K562 (cell line): ENCODE results near the gene PDE2A. TPM values are rescaled to one million over a fixed set of nuclear protein-coding genes. Genes with fewer than 3 reads are reported as not detected.
A peak's percentile ranks its signal among the peaks of the same experiment; 100 is the strongest.

ENCODE experiments used
- ATAC-seq: fragments of 200-7000 bp; cut with Tn5 transposase; 3 replicates; pipeline ENCODE4 v1.9.1; 2020; ENCODE audit warnings: moderate library complexity
- BruUV-seq: library from RNA; stranded (reverse); fragments of 400-500 nt; replicated peaks from 2 replicates; lab custom pipeline; 2021; lab: Mats Ljungman, UMichigan
- CTCF ChIA-PET: fragments of 300-600 bp; formaldehyde crosslinking; extraction: SDS; loops from one replicate; lab custom pipeline; 2021; ENCODE audit warnings: low intra/inter-chr PET ratio; lab: Yijun Ruan, JAX
- POLR2A ChIA-PET: fragments of 300-600, 350-650 bp; sonication (Branson Sonifier 250); formaldehyde crosslinking; extraction: SDS; loops from one replicate; lab custom pipeline; 2021; ENCODE audit warnings: antibody characterized with exemption, inconsistent platforms; lab: Yijun Ruan, JAX
- DNase-seq, 4 experiments: peaks; one replicate each; pipeline versions ENCODE4 v3.0.0 to v3.0.0-alpha.2; 2011 to 2018; ENCODE audit warnings: low spot score in 3 of 4, mixed read lengths in 3 of 4; ENCODE audit errors: extremely low read depth in 1 of 4
- FAIRE-seq: peaks from 2 replicates; lab custom pipeline; 2011; peaks lifted over from hg19 to GRCh38; lab: Jason Lieb, UNC
- H2AFZ ChIP-seq: 2 replicates; pipeline ENCODE4 v1.6.0; 2011; ENCODE audit warnings: low read depth, low read length, control low read depth, inconsistent platforms
- H3K27ac ChIP-seq: fragments of 200-600 bp; 3 replicates; pipeline ENCODE4 v1.8.0; 2011; ENCODE audit warnings: low read depth, mild to moderate bottlenecking, control low read depth, inconsistent platforms, low read length, moderate library complexity, mixed read lengths; ENCODE audit errors: extremely low read depth
- H3K27me3 ChIP-seq, 2 experiments: fragments of 300-600 bp in 1 of 2; 2 replicates in 1 of 2; 3 replicates in 1 of 2; pipeline versions ENCODE4 v1.6.0 to v1.8.0; 2011; ENCODE audit warnings: inconsistent platforms in 2 of 2, low read length in 2 of 2, mild to moderate bottlenecking in 1 of 2, mixed read lengths in 1 of 2, moderate library complexity in 1 of 2; ENCODE audit not compliant: control insufficient read depth in 2 of 2, insufficient read depth in 2 of 2
- H3K36me3 ChIP-seq: fragments of 300-600 bp; 3 replicates; pipeline ENCODE4 v1.8.0; 2011; ENCODE audit warnings: mild to moderate bottlenecking, low read length, inconsistent platforms; ENCODE audit not compliant: control insufficient read depth, insufficient read depth
- H3K4me1 ChIP-seq, 2 experiments: fragments of 200-600 bp in 1 of 2; replicated peaks in 1 of 2; 2 replicates in 1 of 2; 3 replicates in 1 of 2; pipeline versions ENCODE4 v1.5.1 to v1.8.0; 2011; ENCODE audit warnings: inconsistent platforms in 2 of 2, low read length in 2 of 2, mild to moderate bottlenecking in 1 of 2, mixed read lengths in 1 of 2, moderate library complexity in 1 of 2; ENCODE audit not compliant: control insufficient read depth in 2 of 2, insufficient read depth in 2 of 2
- H3K4me2 ChIP-seq: 2 replicates; pipeline ENCODE4 v1.6.1; 2011; ENCODE audit warnings: low read length, control low read depth, inconsistent platforms, mixed read lengths; ENCODE audit not compliant: insufficient read depth
- H3K4me3 ChIP-seq: fragments of 200-600 bp; sonication (generic), shearing (Covaris generic); 2 replicates; pipeline ENCODE4 v1.5.1; 2016; ENCODE audit warnings: control low read depth, inconsistent platforms
- H3K79me2 ChIP-seq: fragments of 200-600 bp; 3 replicates; pipeline ENCODE4 v1.8.0; 2011; ENCODE audit warnings: low read length, inconsistent platforms; ENCODE audit not compliant: control insufficient read depth, insufficient read depth
- H3K9ac ChIP-seq, 2 experiments: 2 replicates each; pipeline versions ENCODE4 v1.6.0 to v1.6.1; 2011; ENCODE audit warnings: low read depth in 2 of 2, low read length in 2 of 2, control low read depth in 1 of 2, inconsistent platforms in 1 of 2, mild to moderate bottlenecking in 1 of 2, mixed read lengths in 1 of 2; ENCODE audit not compliant: insufficient read depth in 1 of 2
- H3K9me1 ChIP-seq: one replicate; pipeline ENCODE4 v1.6.0; 2011; ENCODE audit warnings: inconsistent platforms, mild to moderate bottlenecking, low read length, moderate library complexity; ENCODE audit not compliant: control insufficient read depth, insufficient read depth
- H3K9me3 ChIP-seq: replicated peaks from 2 replicates; pipeline ENCODE4 v1.5.1; 2011; ENCODE audit warnings: low read depth, low read length, inconsistent platforms; ENCODE audit not compliant: control insufficient read depth, insufficient read depth
- H4K20me1 ChIP-seq: replicated peaks from 2 replicates; pipeline ENCODE4 v1.6.1; 2011; ENCODE audit warnings: low read length, inconsistent platforms, mixed read lengths; ENCODE audit not compliant: control insufficient read depth, insufficient read depth
- FUS ChIP-seq: fragments of 200-400 bp; formaldehyde crosslinking; optimal IDR thresholded peaks from 2 replicates; pipeline ENCODE3; 2017; ENCODE audit warnings: low read depth, low read length
- LARP7 ChIP-seq: fragments of 450-650 bp; IDR thresholded peaks from 2 replicates; pipeline ENCODE4 v1.6.1; 2016
- NR2C2 ChIP-seq, 2 experiments: fragments of 200-800 bp in 1 of 2; sonication (Bioruptor generic) in 1 of 2; sonication (generic) in 1 of 2; formaldehyde crosslinking in 1 of 2; IDR thresholded peaks; 2 replicates each; pipeline versions ENCODE4 v1.6.1 to v1.8.0; 2016 to 2022; ENCODE audit warnings: mild to moderate bottlenecking in 1 of 2, missing compliant biosample characterization in 1 of 2, missing genetic modification characterization in 1 of 2, missing genetic modification reagents in 1 of 2
- NUFIP1 ChIP-seq: fragments of 450-650 bp; IDR thresholded peaks from 2 replicates; pipeline ENCODE4 v1.6.1; 2018; ENCODE audit not compliant: partially characterized antibody
- POLR3G ChIP-seq: IDR thresholded peaks from 2 replicates; pipeline ENCODE4 v1.6.1; 2011; ENCODE audit not compliant: insufficient read length, insufficient replicate concordance; ENCODE audit errors: extremely low read depth
- SMAD1 ChIP-seq: fragments of 150-350 bp; IDR thresholded peaks from 2 replicates; pipeline ENCODE4 v1.6.1; 2014; ENCODE audit warnings: low read length, low read depth; ENCODE audit not compliant: partially characterized antibody
- SRF ChIP-seq, 2 experiments: fragments of 250-450, 450-650 bp in 1 of 2; sonication (Bioruptor Pico) in 1 of 2; sonication (generic) in 1 of 2; formaldehyde crosslinking; IDR thresholded peaks; 2 replicates each; pipeline versions ENCODE4 v1.5.0 to v1.5.1; 2020 to 2022; ENCODE audit warnings: mild to moderate bottlenecking in 1 of 2, missing genetic modification reagents in 1 of 2
- XRCC3 ChIP-seq: fragments of 450-650 bp; IDR thresholded peaks from 2 replicates; pipeline ENCODE4 v1.6.1; 2017; ENCODE audit warnings: mild to moderate bottlenecking, moderate library complexity
- ZBTB12 ChIP-seq: fragments of 250-450 bp; sonication (Bioruptor Pico); IDR thresholded peaks from 2 replicates; pipeline ENCODE4 v1.4.0; 2020
- ZNF408 ChIP-seq: fragments of 250-450 bp; sonication (Bioruptor Pico); IDR thresholded peaks from 2 replicates; pipeline ENCODE4 v1.4.0; 2020; ENCODE audit warnings: low read depth, mild to moderate bottlenecking, moderate library complexity
- ZNF512 ChIP-seq: IDR thresholded peaks from 2 replicates; pipeline ENCODE4 v1.6.1; 2016; ENCODE audit warnings: missing genetic modification characterization, missing compliant biosample characterization
- WGBS: fragments of 100-300 bp; shearing (Covaris generic); methylation state at CpG from one replicate; pipeline ENCODE4 v1.1.6; 2016; ENCODE audit warnings: low coverage, mixed read lengths; ENCODE audit not compliant: insufficient coverage; ENCODE audit errors: missing lambda C conversion rate; 5-methylcytosine and 5-hydroxymethylcytosine counted together
- in situ Hi-C: fragments of 300-500 bp; cut with MboI; formaldehyde crosslinking; loops from 4 replicates; pipeline ENCODE4 v1.15.0; 2018; ENCODE audit warnings: inconsistent platforms, mixed read lengths
- intact Hi-C: fragments of 100-400 bp; cut with micrococcal nuclease; formaldehyde crosslinking; loops from 2 replicates; pipeline ENCODE4 v1.14.2; 2022
- polyA plus RNA-seq, 8 experiments: library from polyadenylated mRNA; depleted of rRNA in 4 of 8; stranded (reverse) in 5 of 8; unstranded in 3 of 8; fragments of >200 nt; fragmentation: Nextera tagmentation in 2 of 8; fragmentation: Illumina TruSeq in 1 of 8; extraction: Ambion mirVana in 2 of 8; extraction: Trizol in 1 of 8; gene quantifications; 2 replicates each; pipeline versions ENCODE4 v1.2.1 to v1.2.3, GENCODE V29; 2011 to 2014; ENCODE audit warnings: inconsistent platforms in 1 of 8, missing spikeins in 1 of 8
- total RNA-seq, 7 experiments: library from RNA; depleted of rRNA in 6 of 7; stranded (reverse); fragments of >200 nt in 6 of 7; fragmentation: Illumina TruSeq in 2 of 7; extraction: Trizol in 2 of 7; gene quantifications; 2 replicates each; pipeline versions ENCODE4 v1.2.1 to v1.2.3, GENCODE V29; 2011 to 2021; ENCODE audit warnings: low replicate concordance in 1 of 7
- TF ChIP-seq, protein P1 (sequence below): fragments of 250-450 bp; sonication (Bioruptor Pico); IDR thresholded peaks from 2 replicates; pipeline ENCODE4 v1.9.0; 2021; ENCODE audit warnings: mild to moderate bottlenecking

The PDE2A gene
- total and polyA plus RNA-seq, 9 of the 15 experiments (the other 6 are each of a cell fraction or from before 2014, with no cell fraction given), result 0.07 to 15.2 (median 1.6) TPM; not detected in 1

GRCh38 chr11:72722050-72722748 lies 48.0 kb upstream of the PDE2A start (continued):
- TF ChIP-seq SMAD1, result no peak
- TF ChIP-seq LARP7, result peak; percentile 83; the same call in 1 of the 2 replicates
- peak; percentile 88 for TF ChIP-seq ZBTB12 (CRISPR knock-in tag)
- TF ChIP-seq NR2C2 (CRISPR knock-in tag; IDR thresholded peaks at IDR 0.05), result no peak
- no peak; the same call in 1 of the 2 replicates for TF ChIP-seq NR2C2 (tag; IDR thresholded peaks at IDR 0.05)
- no peak for TF ChIP-seq SRF (CRISPR knock-in tag; IDR thresholded peaks at IDR 0.05)
- TF ChIP-seq, all 486 proteins: peak for 62

DNA sequence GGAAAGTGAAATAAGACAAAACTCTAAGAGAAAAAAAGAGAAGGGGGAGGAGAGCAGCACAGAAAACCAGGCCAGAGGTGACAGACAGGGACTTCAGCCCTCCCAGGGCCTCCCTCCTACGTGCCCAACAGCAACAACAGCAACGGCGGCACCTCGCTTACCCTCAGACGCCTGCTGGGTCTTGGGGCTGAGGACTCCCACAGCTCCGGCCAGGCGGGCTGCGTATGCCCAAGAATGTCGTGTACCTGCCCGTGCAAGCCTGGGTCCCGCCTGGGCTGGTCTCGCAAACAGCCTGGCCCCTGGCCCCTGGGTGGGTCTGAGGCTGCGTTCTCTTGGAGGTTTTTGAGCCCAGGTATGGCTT lies 47.4 kb upstream of the PDE2A start:
- no peak for ATAC-seq
- peak overlapping the region; percentile 65 to 87 for H3K9ac ChIP-seq
- TF ChIP-seq ZNF512 (tag) (peak; percentile 44; the same call in 1 of the 2 replicates), NUFIP1 (no peak), FUS (no peak), POLR3G (no peak), ZNF408 (no peak), XRCC3 (no peak)
- TF ChIP-seq, protein P1, sequence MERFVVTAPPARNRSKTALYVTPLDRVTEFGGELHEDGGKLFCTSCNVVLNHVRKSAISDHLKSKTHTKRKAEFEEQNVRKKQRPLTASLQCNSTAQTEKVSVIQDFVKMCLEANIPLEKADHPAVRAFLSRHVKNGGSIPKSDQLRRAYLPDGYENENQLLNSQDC, result no peak
- no peaks in the 10 kb centered on the region for H3K27me3 ChIP-seq
- intact Hi-C loops (no loop called here), in situ Hi-C loops (loop anchor here (10.0 kb wide), 1 partner anchor 463 kb away; no protein-coding TSS in a partner anchor)
- H3K4me2 ChIP-seq, result peak overlapping the region; percentile 78
- H3K27ac ChIP-seq, result peak overlapping the region; percentile 79
- no peaks in the 10 kb centered on the region for H4K20me1 ChIP-seq
- CTCF ChIA-PET, result no interaction called here
- POLR2A ChIA-PET, result no interaction called here
- BruUV-seq, result TSS peak; percentile 67
- peaks cover 81% of the 10 kb centered on the region for H3K36me3 ChIP-seq
- no peaks in the 10 kb centered on the region for H3K9me3 ChIP-seq
- peaks cover 56% of the 10 kb centered on the region for H3K79me2 ChIP-seq
- 81% methylated on average over 13 of the region's 13 CpGs for WGBS
- peak overlapping the region; percentile 33 for H3K4me3 ChIP-seq
- H3K9me1 ChIP-seq, result no peaks in the 10 kb centered on the region
- no peak for DNase-seq
- peak overlapping the region; percentile 77; the same call in 1 of the 2 replicates for H2AFZ ChIP-seq
- FAIRE-seq, result no peak
- peaks cover 11 to 26% of the 10 kb centered on the region in 2 experiments; a peak in 4 of 5 replicates for H3K4me1 ChIP-seq
